GM12865 (cell line): ENCODE data around the gene RUSF1.
A peak's percentile ranks its signal among the peaks of the same experiment; 100 is the strongest.

ENCODE experiments used
- DNase-seq: peaks from one replicate; pipeline ENCODE4 v3.0.0; 2010; ENCODE audit warnings: low read depth
- H3K4me3 ChIP-seq: 2 replicates; pipeline ENCODE4 v1.5.1; 2011; ENCODE audit warnings: mild to moderate bottlenecking, low read depth, low read length, control low read depth
- TF ChIP-seq, protein P1 (sequence below): IDR thresholded peaks from 2 replicates; pipeline ENCODE4 v1.5.1; 2011; ENCODE audit warnings: low read length, control low read depth, low read depth, inconsistent platforms; ENCODE audit not compliant: insufficient read depth; ENCODE audit errors: missing control alignments

The RUSF1 gene

GRCh38 chr16:31493506-31494125, 14.6 kb downstream of the RUSF1 start:
- TF ChIP-seq, protein P1, sequence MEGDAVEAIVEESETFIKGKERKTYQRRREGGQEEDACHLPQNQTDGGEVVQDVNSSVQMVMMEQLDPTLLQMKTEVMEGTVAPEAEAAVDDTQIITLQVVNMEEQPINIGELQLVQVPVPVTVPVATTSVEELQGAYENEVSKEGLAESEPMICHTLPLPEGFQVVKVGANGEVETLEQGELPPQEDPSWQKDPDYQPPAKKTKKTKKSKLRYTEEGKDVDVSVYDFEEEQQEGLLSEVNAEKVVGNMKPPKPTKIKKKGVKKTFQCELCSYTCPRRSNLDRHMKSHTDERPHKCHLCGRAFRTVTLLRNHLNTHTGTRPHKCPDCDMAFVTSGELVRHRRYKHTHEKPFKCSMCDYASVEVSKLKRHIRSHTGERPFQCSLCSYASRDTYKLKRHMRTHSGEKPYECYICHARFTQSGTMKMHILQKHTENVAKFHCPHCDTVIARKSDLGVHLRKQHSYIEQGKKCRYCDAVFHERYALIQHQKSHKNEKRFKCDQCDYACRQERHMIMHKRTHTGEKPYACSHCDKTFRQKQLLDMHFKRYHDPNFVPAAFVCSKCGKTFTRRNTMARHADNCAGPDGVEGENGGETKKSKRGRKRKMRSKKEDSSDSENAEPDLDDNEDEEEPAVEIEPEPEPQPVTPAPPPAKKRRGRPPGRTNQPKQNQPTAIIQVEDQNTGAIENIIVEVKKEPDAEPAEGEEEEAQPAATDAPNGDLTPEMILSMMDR = no peak
- H3K4me3 ChIP-seq = no peak overlapping the region
- DNase-seq = no peak

GRCh38 chr16:31491778-31492418, 16.3 kb downstream of the RUSF1 start:
- no peak for DNase-seq
- H3K4me3 ChIP-seq = no peak overlapping the region
- TF ChIP-seq, protein P1 = no peak

DNA sequence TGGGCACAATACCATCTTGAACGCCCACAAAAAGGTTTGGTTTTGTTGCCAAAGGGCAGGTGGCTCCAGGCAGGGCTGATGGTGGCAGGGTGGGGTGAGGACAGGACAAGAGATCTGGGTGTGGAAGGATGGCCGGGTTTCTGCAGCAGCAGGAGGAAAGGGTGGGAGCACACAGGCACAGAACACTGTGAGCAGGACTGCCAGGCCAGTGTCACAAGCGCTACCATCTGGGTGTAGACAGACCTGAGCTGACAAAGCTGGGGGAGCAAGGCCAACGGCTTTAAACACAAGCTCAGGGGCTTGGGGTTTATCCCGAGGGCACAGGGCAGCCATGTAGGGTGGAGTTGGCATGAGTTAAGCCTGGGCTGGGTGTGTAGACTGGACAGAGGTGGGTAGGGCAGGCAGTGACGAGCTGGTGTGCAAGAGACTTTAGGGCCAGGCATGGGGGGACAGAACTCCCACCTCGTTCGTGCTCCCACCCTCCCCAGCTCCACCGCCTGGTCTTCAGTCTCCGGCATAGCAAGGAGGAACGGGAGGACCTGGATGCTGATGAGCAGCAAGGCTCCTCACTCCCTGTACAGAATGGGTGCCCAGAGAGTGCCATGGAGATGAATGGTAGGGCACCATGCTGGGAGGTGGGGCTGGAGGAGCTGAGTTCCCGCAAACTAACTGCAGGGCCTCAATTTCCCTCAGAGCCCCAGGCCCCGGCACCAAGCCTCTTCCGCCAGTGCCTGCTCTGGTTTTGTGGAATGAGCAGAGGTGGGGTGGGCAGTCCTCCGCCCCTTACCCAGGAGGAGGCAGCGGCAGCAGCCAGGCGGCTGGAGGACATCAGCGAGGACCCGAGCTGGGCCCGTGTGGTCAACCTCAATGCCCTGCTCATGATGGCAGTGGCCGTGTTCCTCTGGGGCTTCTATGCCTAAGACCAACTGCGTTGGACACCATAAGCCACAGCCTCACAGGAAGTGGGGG, 18.3 kb downstream of the RUSF1 start:
- DNase-seq = no peak
- TF ChIP-seq, protein P1 = no peak
- H3K4me3 ChIP-seq = no peak overlapping the region

GRCh38 chr16:31489298-31489564, 19.0 kb downstream of the RUSF1 start:
- TF ChIP-seq, protein P1 = no peak
- no peak overlapping the region for H3K4me3 ChIP-seq
- no peak for DNase-seq

- TF ChIP-seq, protein P1 = no peak
- no peak overlapping the region for H3K4me3 ChIP-seq
- no peak for DNase-seq
Observed at GRCh38 chr16:31488468-31489297, 19.5 kb downstream of the RUSF1 start.

DNA sequence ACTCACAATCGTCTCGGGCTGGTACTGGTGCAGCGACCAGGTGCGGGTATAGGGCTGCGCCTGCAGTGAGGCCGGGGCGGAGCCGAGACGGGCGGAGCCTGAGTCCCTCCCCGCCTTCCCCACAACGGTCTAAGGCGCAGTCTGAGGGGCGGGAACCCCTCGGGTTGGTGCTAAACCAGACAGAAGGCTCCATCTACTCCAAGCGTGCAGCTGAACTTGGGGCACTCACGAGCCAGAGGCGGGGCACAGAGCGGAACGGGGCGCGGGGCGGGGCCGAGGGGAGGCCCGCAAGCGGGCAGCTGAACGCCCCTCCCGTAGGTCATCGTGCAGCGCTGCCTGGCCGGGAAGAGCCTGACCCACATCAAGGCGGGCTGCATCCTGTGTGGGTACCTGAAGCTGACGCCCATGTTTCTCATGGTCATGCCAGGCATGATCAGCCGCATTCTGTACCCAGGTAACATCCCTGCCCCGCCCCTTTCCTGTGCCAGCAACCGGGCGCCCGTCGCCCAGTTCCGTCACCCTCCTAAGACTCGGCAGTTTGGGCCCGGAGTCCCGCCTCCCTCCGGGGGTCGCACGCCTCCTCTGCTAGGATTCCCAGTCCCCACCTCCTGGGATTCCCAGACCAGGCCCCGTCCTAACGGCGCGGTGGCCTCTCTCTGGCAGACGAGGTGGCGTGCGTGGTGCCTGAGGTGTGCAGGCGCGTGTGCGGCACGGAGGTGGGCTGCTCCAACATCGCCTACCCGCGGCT, 20.3 kb downstream of the RUSF1 start:
- TF ChIP-seq, protein P1 = no peak
- peak overlapping the region; percentile 48 for H3K4me3 ChIP-seq
- peak; percentile 51 for DNase-seq
